K562 (cell line): Measurements from ENCODE around the gene ACTN3. TPM values are rescaled to one million over a fixed set of nuclear protein-coding genes. Genes with fewer than 3 reads are reported as not detected.
A peak's percentile ranks its signal among the peaks of the same experiment; 100 is the strongest.

ENCODE experiments used
- DACH1 ChIP-seq: fragments of 450-650 bp; IDR thresholded peaks from 2 replicates; pipeline ENCODE4 v1.6.1; 2018; ENCODE audit not compliant: partially characterized antibody
- GTF2A2 ChIP-seq: IDR thresholded peaks from 2 replicates; pipeline ENCODE4 v1.6.1; 2016; ENCODE audit warnings: mild to moderate bottlenecking, missing genetic modification characterization, missing compliant biosample characterization
- KLF6 ChIP-seq: fragments of 250-450 bp; sonication (Bioruptor Pico); IDR thresholded peaks from 2 replicates; pipeline ENCODE4 v1.4.0; 2020; ENCODE audit warnings: mild to moderate bottlenecking, moderate library complexity, borderline replicate concordance
- MTA2 ChIP-seq: fragments of 450-650 bp; IDR thresholded peaks from 2 replicates; pipeline ENCODE4 v1.6.1; 2016; ENCODE audit warnings: low read depth
- NCOA1 ChIP-seq: fragments of 450-650 bp; IDR thresholded peaks from 2 replicates; pipeline ENCODE4 v1.6.1; 2016; ENCODE audit warnings: low read depth
- POLR2G ChIP-seq: fragments of 200-400 bp; formaldehyde crosslinking; IDR thresholded peaks from 2 replicates; pipeline ENCODE4 v1.6.1; 2017; ENCODE audit warnings: low read depth, mild to moderate bottlenecking, antibody characterized with exemption, low read length, moderate library complexity
- RBM22 ChIP-seq: fragments of 200-400 bp; formaldehyde crosslinking; IDR thresholded peaks from 2 replicates; pipeline ENCODE4 v1.6.1; 2018; ENCODE audit warnings: low read length, low read depth; ENCODE audit not compliant: poor library complexity, severe bottlenecking
- TCF7 ChIP-seq: sonication (generic); IDR thresholded peaks from 2 replicates; pipeline ENCODE4 v1.6.1; 2016; ENCODE audit warnings: antibody characterized with exemption, borderline replicate concordance
- YY1 ChIP-seq, 3 experiments: IDR thresholded peaks; 2 replicates each; pipeline ENCODE4 v1.6.1; 2011; ENCODE audit warnings: low read length in 2 of 3, mild to moderate bottlenecking in 2 of 3, moderate library complexity in 2 of 3, borderline replicate concordance in 1 of 3, control low read depth in 1 of 3, low read depth in 1 of 3; ENCODE audit not compliant: insufficient read depth in 3 of 3, insufficient replicate concordance in 2 of 3, control insufficient read depth in 1 of 3, insufficient read length in 1 of 3; ENCODE audit errors: extremely low read depth in 1 of 3
- ZBED1 ChIP-seq: IDR thresholded peaks from 2 replicates; pipeline ENCODE4 v1.6.1; 2014
- ZNF232 ChIP-seq: sonication (generic); formaldehyde crosslinking; IDR thresholded peaks from 2 replicates; pipeline ENCODE4 v1.8.0; 2022; ENCODE audit warnings: mild to moderate bottlenecking, missing genetic modification reagents
- ZNF77 ChIP-seq: fragments of 250-450 bp; sonication (Bioruptor Pico); IDR thresholded peaks from 2 replicates; pipeline ENCODE4 v1.5.0; 2020
- polyA plus RNA-seq, 8 experiments: library from polyadenylated mRNA; depleted of rRNA in 4 of 8; stranded (reverse) in 5 of 8; unstranded in 3 of 8; fragments of >200 nt; fragmentation: Nextera tagmentation in 2 of 8; fragmentation: Illumina TruSeq in 1 of 8; extraction: Ambion mirVana in 2 of 8; extraction: Trizol in 1 of 8; gene quantifications; 2 replicates each; pipeline versions ENCODE4 v1.2.1 to v1.2.3, GENCODE V29; 2011 to 2014; ENCODE audit warnings: inconsistent platforms in 1 of 8, missing spikeins in 1 of 8
- total RNA-seq, 7 experiments: library from RNA; depleted of rRNA in 6 of 7; stranded (reverse); fragments of >200 nt in 6 of 7; fragmentation: Illumina TruSeq in 2 of 7; extraction: Trizol in 2 of 7; gene quantifications; 2 replicates each; pipeline versions ENCODE4 v1.2.1 to v1.2.3, GENCODE V29; 2011 to 2021; ENCODE audit warnings: low replicate concordance in 1 of 7
- TF ChIP-seq, protein P1 (sequence below): fragments of 450-650 bp; IDR thresholded peaks from 2 replicates; pipeline ENCODE4 v1.6.1; 2017; ENCODE audit warnings: antibody characterized with exemption
- TF ChIP-seq, protein P2 (sequence below): fragments of 450-650 bp; IDR thresholded peaks from 2 replicates; pipeline ENCODE4 v1.6.1; 2016; ENCODE audit warnings: antibody characterized with exemption
- TF ChIP-seq, protein P3 (sequence below): fragments of 450-650 bp; IDR thresholded peaks from 2 replicates; pipeline ENCODE4 v1.6.1; 2014; ENCODE audit warnings: low read depth, mild to moderate bottlenecking, moderate library complexity, borderline replicate concordance
- TF ChIP-seq, protein P4 (sequence below): fragments of 250-450 bp; sonication (Bioruptor Pico); IDR thresholded peaks from 2 replicates; pipeline ENCODE4 v1.4.0; 2020; ENCODE audit warnings: mild to moderate bottlenecking

Gene ACTN3
- total and polyA plus RNA-seq, 9 of the 15 experiments (the other 6 are each of a cell fraction or from before 2014, with no cell fraction given), result not detected

DNA sequence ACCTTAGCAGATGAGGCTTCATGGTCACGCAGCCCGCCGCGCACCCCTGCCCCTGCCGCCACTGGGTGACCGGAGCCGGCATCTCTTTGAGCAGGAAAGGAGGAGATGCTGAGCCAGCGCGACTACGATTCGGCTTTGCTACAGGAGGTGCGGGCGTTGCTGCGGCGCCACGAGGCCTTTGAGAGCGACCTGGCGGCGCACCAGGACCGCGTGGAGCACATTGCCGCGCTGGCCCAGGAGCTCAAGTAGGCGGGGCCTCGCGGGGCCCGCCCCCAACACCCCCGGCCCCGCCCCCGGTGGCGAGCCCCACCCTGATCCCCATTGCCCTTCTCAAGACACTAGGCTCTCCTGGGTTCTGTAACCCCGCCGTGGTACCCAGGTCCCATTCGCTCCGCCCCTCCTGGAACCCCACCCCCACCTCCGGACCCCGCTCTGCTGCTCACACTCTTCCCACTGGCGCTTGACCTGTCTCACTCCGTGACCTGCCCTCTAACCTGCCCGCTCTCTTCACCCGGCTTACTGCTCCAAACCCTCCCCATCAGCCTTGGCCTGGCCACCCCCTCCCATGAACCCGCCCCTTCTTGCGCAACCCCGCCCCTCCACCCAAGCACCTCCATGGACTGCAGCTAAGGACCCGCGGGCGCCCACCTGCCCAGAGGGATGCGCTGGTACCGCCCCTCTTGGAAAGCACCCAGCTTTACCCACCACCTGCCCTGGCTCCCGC, 12.6 kb downstream of the ACTN3 start (continued):
- TF ChIP-seq, protein P1, sequence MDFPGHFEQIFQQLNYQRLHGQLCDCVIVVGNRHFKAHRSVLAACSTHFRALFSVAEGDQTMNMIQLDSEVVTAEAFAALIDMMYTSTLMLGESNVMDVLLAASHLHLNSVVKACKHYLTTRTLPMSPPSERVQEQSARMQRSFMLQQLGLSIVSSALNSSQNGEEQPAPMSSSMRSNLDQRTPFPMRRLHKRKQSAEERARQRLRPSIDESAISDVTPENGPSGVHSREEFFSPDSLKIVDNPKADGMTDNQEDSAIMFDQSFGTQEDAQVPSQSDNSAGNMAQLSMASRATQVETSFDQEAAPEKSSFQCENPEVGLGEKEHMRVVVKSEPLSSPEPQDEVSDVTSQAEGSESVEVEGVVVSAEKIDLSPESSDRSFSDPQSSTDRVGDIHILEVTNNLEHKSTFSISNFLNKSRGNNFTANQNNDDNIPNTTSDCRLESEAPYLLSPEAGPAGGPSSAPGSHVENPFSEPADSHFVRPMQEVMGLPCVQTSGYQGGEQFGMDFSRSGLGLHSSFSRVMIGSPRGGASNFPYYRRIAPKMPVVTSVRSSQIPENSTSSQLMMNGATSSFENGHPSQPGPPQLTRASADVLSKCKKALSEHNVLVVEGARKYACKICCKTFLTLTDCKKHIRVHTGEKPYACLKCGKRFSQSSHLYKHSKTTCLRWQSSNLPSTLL, result no peak
- no peak for TF ChIP-seq MTA2
- TF ChIP-seq DACH1, result no peak
- TF ChIP-seq, protein P2, sequence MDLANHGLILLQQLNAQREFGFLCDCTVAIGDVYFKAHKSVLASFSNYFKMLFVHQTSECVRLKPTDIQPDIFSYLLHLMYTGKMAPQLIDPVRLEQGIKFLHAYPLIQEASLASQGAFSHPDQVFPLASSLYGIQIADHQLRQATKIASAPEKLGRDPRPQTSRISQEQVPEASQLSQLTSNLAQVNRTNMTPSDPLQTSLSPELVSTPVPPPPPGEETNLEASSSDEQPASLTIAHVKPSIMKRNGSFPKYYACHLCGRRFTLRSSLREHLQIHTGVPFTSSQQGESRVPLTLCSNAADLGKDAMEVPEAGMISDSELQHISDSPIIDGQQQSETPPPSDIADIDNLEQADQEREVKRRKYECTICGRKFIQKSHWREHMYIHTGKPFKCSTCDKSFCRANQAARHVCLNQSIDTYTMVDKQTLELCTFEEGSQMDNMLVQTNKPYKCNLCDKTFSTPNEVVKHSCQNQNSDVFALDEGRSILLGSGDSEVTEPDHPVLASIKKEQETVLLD, result no peak
- TF ChIP-seq KLF6 (CRISPR knock-in tag), result no peak
- peak in 1 of 3 experiments; percentile 19 for TF ChIP-seq YY1 (IDR thresholded peaks at IDR 0.05; ENCODE audit: borderline replicate concordance in 1 of 3, control insufficient read depth in 1 of 3, extremely low read depth in 1 of 3, insufficient read depth in 3 of 3, insufficient read length in 1 of 3, insufficient replicate concordance in 2 of 3, low read depth in 1 of 3, low read length in 2 of 3)
- no peak for TF ChIP-seq NCOA1
- no peak for TF ChIP-seq GTF2A2 (tag)
- TF ChIP-seq, protein P3, sequence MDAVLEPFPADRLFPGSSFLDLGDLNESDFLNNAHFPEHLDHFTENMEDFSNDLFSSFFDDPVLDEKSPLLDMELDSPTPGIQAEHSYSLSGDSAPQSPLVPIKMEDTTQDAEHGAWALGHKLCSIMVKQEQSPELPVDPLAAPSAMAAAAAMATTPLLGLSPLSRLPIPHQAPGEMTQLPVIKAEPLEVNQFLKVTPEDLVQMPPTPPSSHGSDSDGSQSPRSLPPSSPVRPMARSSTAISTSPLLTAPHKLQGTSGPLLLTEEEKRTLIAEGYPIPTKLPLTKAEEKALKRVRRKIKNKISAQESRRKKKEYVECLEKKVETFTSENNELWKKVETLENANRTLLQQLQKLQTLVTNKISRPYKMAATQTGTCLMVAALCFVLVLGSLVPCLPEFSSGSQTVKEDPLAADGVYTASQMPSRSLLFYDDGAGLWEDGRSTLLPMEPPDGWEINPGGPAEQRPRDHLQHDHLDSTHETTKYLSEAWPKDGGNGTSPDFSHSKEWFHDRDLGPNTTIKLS, result peak; percentile 82; the same call in 1 of the 2 replicates
- TF ChIP-seq RBM22, result no peak
- TF ChIP-seq, protein P4, sequence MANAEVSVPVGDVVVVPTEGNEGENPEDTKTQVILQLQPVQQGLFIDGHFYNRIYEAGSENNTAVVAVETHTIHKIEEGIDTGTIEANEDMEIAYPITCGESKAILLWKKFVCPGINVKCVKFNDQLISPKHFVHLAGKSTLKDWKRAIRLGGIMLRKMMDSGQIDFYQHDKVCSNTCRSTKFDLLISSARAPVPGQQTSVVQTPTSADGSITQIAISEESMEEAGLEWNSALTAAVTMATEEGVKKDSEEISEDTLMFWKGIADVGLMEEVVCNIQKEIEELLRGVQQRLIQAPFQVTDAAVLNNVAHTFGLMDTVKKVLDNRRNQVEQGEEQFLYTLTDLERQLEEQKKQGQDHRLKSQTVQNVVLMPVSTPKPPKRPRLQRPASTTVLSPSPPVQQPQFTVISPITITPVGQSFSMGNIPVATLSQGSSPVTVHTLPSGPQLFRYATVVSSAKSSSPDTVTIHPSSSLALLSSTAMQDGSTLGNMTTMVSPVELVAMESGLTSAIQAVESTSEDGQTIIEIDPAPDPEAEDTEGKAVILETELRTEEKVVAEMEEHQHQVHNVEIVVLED (CRISPR knock-in tag), result no peak
- no peak for TF ChIP-seq ZNF77 (CRISPR knock-in tag)
- TF ChIP-seq ZBED1, result no peak
- peak; percentile 59 for TF ChIP-seq POLR2G
- TF ChIP-seq TCF7, result no peak
- peak; percentile 82; the same call in 1 of the 2 replicates for TF ChIP-seq ZNF232
